HepG2 (cell line): ENCODE results near the gene PIEZO2. TPM values are rescaled to one million over a fixed set of nuclear protein-coding genes. Genes with fewer than 3 reads are reported as not detected.

Experiments used
- CBX5 ChIP-seq: sonication (generic); formaldehyde crosslinking; IDR thresholded peaks from 2 replicates; pipeline ENCODE4 v1.4.0; 2020; ENCODE audit warnings: missing genetic modification reagents, borderline replicate concordance
- ERF ChIP-seq: IDR thresholded peaks from 2 replicates; pipeline ENCODE4 v1.6.1; 2018; ENCODE audit warnings: missing biosample characterization, missing genetic modification reagents
- FIP1L1 ChIP-seq: fragments of 200-400 bp; formaldehyde crosslinking; IDR thresholded peaks from 2 replicates; pipeline ENCODE4 v1.6.1; 2018; ENCODE audit warnings: low read depth, mild to moderate bottlenecking, low read length, moderate library complexity, borderline replicate concordance; ENCODE audit not compliant: insufficient read depth
- GTF2F1 ChIP-seq: fragments of 150-350 bp; IDR thresholded peaks from 2 replicates; pipeline ENCODE4 v1.6.1; 2014; ENCODE audit warnings: low read length
- HMGA1 ChIP-seq: sonication (generic); formaldehyde crosslinking; conservative IDR thresholded peaks from 2 replicates; pipeline ENCODE4 v1.4.0; 2020; ENCODE audit warnings: missing genetic modification reagents
- HNF4A ChIP-seq: sonication (generic); formaldehyde crosslinking; IDR thresholded peaks from 2 replicates; pipeline ENCODE4 v1.4.0; 2020; ENCODE audit warnings: missing genetic modification reagents
- KLF13 ChIP-seq: sonication (generic); formaldehyde crosslinking; IDR thresholded peaks from 2 replicates; pipeline ENCODE4 v1.4.0; 2020; ENCODE audit warnings: mild to moderate bottlenecking, missing genetic modification reagents
- MTA3 ChIP-seq: sonication (generic); formaldehyde crosslinking; IDR thresholded peaks from 2 replicates; pipeline ENCODE4 v1.4.0; 2020; ENCODE audit warnings: missing genetic modification reagents
- NFE2L1 ChIP-seq: sonication (generic); formaldehyde crosslinking; IDR thresholded peaks from 2 replicates; pipeline ENCODE4 v1.4.0; 2020; ENCODE audit warnings: missing genetic modification reagents, mild to moderate bottlenecking, borderline replicate concordance
- RFXANK ChIP-seq: IDR thresholded peaks from 2 replicates; pipeline ENCODE4 v1.6.1; 2016
- ZBTB33 ChIP-seq: sonication (generic); formaldehyde crosslinking; IDR thresholded peaks from 2 replicates; pipeline ENCODE4 v1.4.0; 2020; ENCODE audit warnings: missing genetic modification reagents
- ZNF296 ChIP-seq: sonication (generic); formaldehyde crosslinking; conservative IDR thresholded peaks from 2 replicates; pipeline ENCODE4 v1.5.0; 2020; ENCODE audit warnings: mild to moderate bottlenecking, missing genetic modification reagents
- ZNF737 ChIP-seq: sonication (generic); formaldehyde crosslinking; IDR thresholded peaks from 2 replicates; pipeline ENCODE4 v1.5.0; 2020; ENCODE audit warnings: missing genetic modification reagents, mild to moderate bottlenecking, borderline replicate concordance
- ZNF75D ChIP-seq: sonication (generic); formaldehyde crosslinking; IDR thresholded peaks from 2 replicates; pipeline ENCODE4 v1.8.1; 2023; ENCODE audit warnings: missing genetic modification reagents, mild to moderate bottlenecking, borderline replicate concordance
- ZSCAN30 ChIP-seq: sonication (generic); formaldehyde crosslinking; IDR thresholded peaks from 2 replicates; pipeline ENCODE4 v1.5.0; 2020; ENCODE audit warnings: mild to moderate bottlenecking, missing genetic modification reagents
- polyA plus RNA-seq, 8 experiments: library from polyadenylated mRNA; depleted of rRNA in 3 of 8; stranded (reverse) in 7 of 8; unstranded in 1 of 8; fragments of >200 nt; fragmentation: Illumina TruSeq in 4 of 8; extraction: Trizol in 4 of 8; gene quantifications; 2 replicates each; pipeline versions ENCODE4 v1.2.1 to v1.2.3, GENCODE V29; 2011 to 2016; ENCODE audit warnings: low read depth in 4 of 8, missing spikeins in 1 of 8, mixed read lengths in 1 of 8; ENCODE audit not compliant: insufficient read depth in 1 of 8
- total RNA-seq, 5 experiments: library from RNA; depleted of rRNA; stranded (reverse); fragments of >200 nt; fragmentation: Illumina TruSeq; extraction: Trizol; gene quantifications; 2 replicates each; pipeline ENCODE4 v1.2.3, GENCODE V29; 2016; ENCODE audit warnings: low read depth in 1 of 5
- TF ChIP-seq, protein P1 (sequence below): sonication (generic); formaldehyde crosslinking; IDR thresholded peaks from 2 replicates; pipeline ENCODE4 v1.5.0; 2020; ENCODE audit warnings: missing genetic modification reagents, mild to moderate bottlenecking, borderline replicate concordance
- TF ChIP-seq, protein P2 (sequence below): sonication (generic); formaldehyde crosslinking; IDR thresholded peaks from 2 replicates; pipeline ENCODE4 v1.5.0; 2020; ENCODE audit warnings: missing genetic modification reagents
- TF ChIP-seq, protein P3 (sequence below), 2 experiments: sonication (generic) in 1 of 2; formaldehyde crosslinking in 1 of 2; IDR thresholded peaks; 2 replicates each; pipeline versions ENCODE4 v1.4.0 to v1.6.1; 2016 to 2020; ENCODE audit warnings: borderline replicate concordance in 1 of 2, low read depth in 1 of 2, mild to moderate bottlenecking in 1 of 2, missing genetic modification reagents in 1 of 2

PIEZO2 gene
- total and polyA plus RNA-seq, 2 of the 13 experiments (the other 11 are each of a cell fraction or from before 2014, with no cell fraction given): 15.2 to 27.2 TPM

- no peak for TF ChIP-seq ZBTB33
- no peak for TF ChIP-seq ZNF296 (CRISPR knock-in tag)
- TF ChIP-seq, protein P1, sequence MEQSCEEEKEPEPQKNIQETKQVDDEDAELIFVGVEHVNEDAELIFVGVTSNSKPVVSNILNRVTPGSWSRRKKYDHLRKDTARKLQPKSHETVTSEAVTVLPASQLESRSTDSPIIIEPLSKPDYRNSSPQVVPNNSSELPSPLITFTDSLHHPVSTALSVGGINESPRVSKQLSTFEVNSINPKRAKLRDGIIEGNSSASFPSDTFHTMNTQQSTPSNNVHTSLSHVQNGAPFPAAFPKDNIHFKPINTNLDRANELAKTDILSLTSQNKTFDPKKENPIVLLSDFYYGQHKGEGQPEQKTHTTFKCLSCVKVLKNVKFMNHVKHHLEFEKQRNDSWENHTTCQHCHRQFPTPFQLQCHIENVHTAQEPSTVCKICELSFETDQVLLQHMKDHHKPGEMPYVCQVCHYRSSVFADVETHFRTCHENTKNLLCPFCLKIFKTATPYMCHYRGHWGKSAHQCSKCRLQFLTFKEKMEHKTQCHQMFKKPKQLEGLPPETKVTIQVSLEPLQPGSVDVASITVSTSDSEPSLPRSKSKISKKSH (CRISPR knock-in tag): no peak
- no peak for TF ChIP-seq ZNF737 (CRISPR knock-in tag)
- TF ChIP-seq ERF (CRISPR knock-in tag): peak; percentile 81
- no peak for TF ChIP-seq MTA3 (CRISPR knock-in tag)
- TF ChIP-seq FIP1L1: no peak
- TF ChIP-seq ZNF75D (CRISPR knock-in tag): peak; percentile 82; the same call in 1 of the 2 replicates
- no peak for TF ChIP-seq CBX5 (CRISPR knock-in tag)
- TF ChIP-seq HMGA1 (CRISPR knock-in tag): no peak
- TF ChIP-seq KLF13: no peak
- no peak for TF ChIP-seq RFXANK (CRISPR knock-in tag)
- TF ChIP-seq, protein P2, sequence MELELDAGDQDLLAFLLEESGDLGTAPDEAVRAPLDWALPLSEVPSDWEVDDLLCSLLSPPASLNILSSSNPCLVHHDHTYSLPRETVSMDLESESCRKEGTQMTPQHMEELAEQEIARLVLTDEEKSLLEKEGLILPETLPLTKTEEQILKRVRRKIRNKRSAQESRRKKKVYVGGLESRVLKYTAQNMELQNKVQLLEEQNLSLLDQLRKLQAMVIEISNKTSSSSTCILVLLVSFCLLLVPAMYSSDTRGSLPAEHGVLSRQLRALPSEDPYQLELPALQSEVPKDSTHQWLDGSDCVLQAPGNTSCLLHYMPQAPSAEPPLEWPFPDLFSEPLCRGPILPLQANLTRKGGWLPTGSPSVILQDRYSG (CRISPR knock-in tag): peak; percentile 97
- TF ChIP-seq GTF2F1: no peak
- TF ChIP-seq NFE2L1 (CRISPR knock-in tag): no peak
- TF ChIP-seq HNF4A: no peak
- TF ChIP-seq, protein P3, sequence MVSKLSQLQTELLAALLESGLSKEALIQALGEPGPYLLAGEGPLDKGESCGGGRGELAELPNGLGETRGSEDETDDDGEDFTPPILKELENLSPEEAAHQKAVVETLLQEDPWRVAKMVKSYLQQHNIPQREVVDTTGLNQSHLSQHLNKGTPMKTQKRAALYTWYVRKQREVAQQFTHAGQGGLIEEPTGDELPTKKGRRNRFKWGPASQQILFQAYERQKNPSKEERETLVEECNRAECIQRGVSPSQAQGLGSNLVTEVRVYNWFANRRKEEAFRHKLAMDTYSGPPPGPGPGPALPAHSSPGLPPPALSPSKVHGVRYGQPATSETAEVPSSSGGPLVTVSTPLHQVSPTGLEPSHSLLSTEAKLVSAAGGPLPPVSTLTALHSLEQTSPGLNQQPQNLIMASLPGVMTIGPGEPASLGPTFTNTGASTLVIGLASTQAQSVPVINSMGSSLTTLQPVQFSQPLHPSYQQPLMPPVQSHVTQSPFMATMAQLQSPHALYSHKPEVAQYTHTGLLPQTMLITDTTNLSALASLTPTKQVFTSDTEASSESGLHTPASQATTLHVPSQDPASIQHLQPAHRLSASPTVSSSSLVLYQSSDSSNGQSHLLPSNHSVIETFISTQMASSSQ (IDR thresholded peaks at IDR 0.05; ENCODE audit: low read depth): no peak
- TF ChIP-seq, protein P3 (CRISPR knock-in tag; IDR thresholded peaks at IDR 0.05; ENCODE audit: borderline replicate concordance): 0 out of 2 replicates have a peak, but pooled peaks have one; percentile 18
- TF ChIP-seq ZSCAN30 (CRISPR knock-in tag): no peak
Observed at GRCh38 chr18:11149441-11150270, at the start of gene PIEZO2 (continued).
